Duodenal mucosa (tissue), 2 donors: ENCODE results near the gene TMPRSS11A.

Experiments
- H3K27ac ChIP-seq: one replicate; pipeline ENCODE4 v1.7.0; 2013; ENCODE audit warnings: low read depth, low read length
- H3K27me3 ChIP-seq, 2 donors: one replicate each; pipeline ENCODE4 v1.7.0; 2013; ENCODE audit warnings: low read length in 2 of 2, control low read depth in 1 of 2; ENCODE audit not compliant: insufficient read depth in 2 of 2, control insufficient read depth in 1 of 2
- H3K36me3 ChIP-seq, 2 donors: one replicate each; pipeline ENCODE4 v1.7.0; 2013; ENCODE audit warnings: low read length in 2 of 2, control low read depth in 1 of 2; ENCODE audit not compliant: insufficient read depth in 2 of 2, control insufficient read depth in 1 of 2
- H3K4me1 ChIP-seq, 2 donors: one replicate each; pipeline ENCODE4 v1.7.0; 2013; ENCODE audit warnings: low read length in 2 of 2, control low read depth in 1 of 2; ENCODE audit not compliant: insufficient read depth in 2 of 2, control insufficient read depth in 1 of 2
- H3K4me3 ChIP-seq, 2 donors: one replicate each; pipeline ENCODE4 v1.7.0; 2013; ENCODE audit warnings: low read length in 2 of 2, low read depth in 1 of 2
- H3K9ac ChIP-seq, 2 donors: one replicate each; pipeline ENCODE4 v1.7.0; 2013; ENCODE audit warnings: low read length in 2 of 2, low read depth in 1 of 2
- H3K9me3 ChIP-seq, 2 donors: one replicate each; pipeline ENCODE4 v1.7.0; 2013; ENCODE audit warnings: low read length in 2 of 2, control low read depth in 1 of 2; ENCODE audit not compliant: control insufficient read depth in 1 of 2

Gene TMPRSS11A

GRCh38 chr4:67897686-67898085 is 65.6 kb downstream of the TMPRSS11A start:
- H3K9ac ChIP-seq: no peak overlapping the region
- H3K4me1 ChIP-seq: no peaks in the 10 kb centered on the region
- H3K36me3 ChIP-seq: no peaks in the 10 kb centered on the region
- H3K27ac ChIP-seq: no peak overlapping the region
- no peaks in the 10 kb centered on the region for H3K27me3 ChIP-seq
- H3K4me3 ChIP-seq: no peak overlapping the region
- H3K9me3 ChIP-seq: no peaks in the 10 kb centered on the region

GRCh38 chr4:67896421-67897065 is 66.8 kb downstream of the TMPRSS11A start:
- Histone ChIP-seq H3K4me3 (no peak overlapping the region), H3K27me3 (no peaks in the 10 kb centered on the region), H3K36me3 (no peaks in the 10 kb centered on the region), H3K4me1 (no peaks in the 10 kb centered on the region), H3K9ac (no peak overlapping the region), H3K27ac (no peak overlapping the region), H3K9me3 (no peaks in the 10 kb centered on the region)

- Histone ChIP-seq H3K4me1 (no peaks in the 10 kb centered on the region), H3K36me3 (no peaks in the 10 kb centered on the region), H3K9ac (no peak overlapping the region), H3K27ac (no peak overlapping the region), H3K4me3 (no peak overlapping the region), H3K27me3 (no peaks in the 10 kb centered on the region), H3K9me3 (no peaks in the 10 kb centered on the region)
These were observed 68.6 kb downstream of the TMPRSS11A start for GRCh38 chr4:67894659-67895058.

GRCh38 chr4:67892905-67893304 is 70.4 kb downstream of the TMPRSS11A start:
- Histone ChIP-seq H3K9ac (no peak overlapping the region), H3K27me3 (no peaks in the 10 kb centered on the region), H3K9me3 (no peaks in the 10 kb centered on the region), H3K36me3 (no peaks in the 10 kb centered on the region), H3K4me3 (no peak overlapping the region), H3K27ac (no peak overlapping the region), H3K4me1 (no peaks in the 10 kb centered on the region)

GRCh38 chr4:67892253-67892652 is 71.0 kb downstream of the TMPRSS11A start:
- H3K9me3 ChIP-seq: no peaks in the 10 kb centered on the region
- no peaks in the 10 kb centered on the region for H3K27me3 ChIP-seq
- no peaks in the 10 kb centered on the region for H3K4me1 ChIP-seq
- H3K4me3 ChIP-seq: no peak overlapping the region
- no peaks in the 10 kb centered on the region for H3K36me3 ChIP-seq
- no peak overlapping the region for H3K9ac ChIP-seq
- H3K27ac ChIP-seq: no peak overlapping the region

GRCh38 chr4:67891645-67892044 is 71.6 kb downstream of the TMPRSS11A start:
- Histone ChIP-seq H3K27me3 (no peaks in the 10 kb centered on the region), H3K4me1 (no peaks in the 10 kb centered on the region), H3K9me3 (no peaks in the 10 kb centered on the region), H3K4me3 (no peak overlapping the region), H3K27ac (no peak overlapping the region), H3K36me3 (no peaks in the 10 kb centered on the region), H3K9ac (no peak overlapping the region)

- Histone ChIP-seq H3K9me3 (no peaks in the 10 kb centered on the region), H3K4me3 (no peak overlapping the region), H3K27ac (no peak overlapping the region)
These were observed 77.0 kb downstream of the TMPRSS11A start for GRCh38 chr4:67886281-67886680.

GRCh38 chr4:67885762-67886161 is 77.5 kb downstream of the TMPRSS11A start:
- Histone ChIP-seq H3K27ac (no peak overlapping the region), H3K9me3 (no peaks in the 10 kb centered on the region), H3K27me3 (no peaks in the 10 kb centered on the region), H3K4me1 (no peaks in the 10 kb centered on the region), H3K4me3 (no peak overlapping the region), H3K36me3 (no peaks in the 10 kb centered on the region), H3K9ac (no peak overlapping the region)

More at GRCh38 chr4:67886281-67886680, 77.0 kb downstream of the TMPRSS11A start:
- Histone ChIP-seq H3K9ac (no peak overlapping the region), H3K36me3 (no peaks in the 10 kb centered on the region), H3K27me3 (no peaks in the 10 kb centered on the region), H3K4me1 (no peaks in the 10 kb centered on the region)

- Histone ChIP-seq H3K9ac (no peak overlapping the region), H3K9me3 (no peaks in the 10 kb centered on the region), H3K27ac (no peak overlapping the region), H3K4me1 (no peaks in the 10 kb centered on the region), H3K36me3 (no peaks in the 10 kb centered on the region), H3K27me3 (no peaks in the 10 kb centered on the region), H3K4me3 (no peak overlapping the region)
These were observed 78.6 kb downstream of the TMPRSS11A start for GRCh38 chr4:67884701-67885100.

GRCh38 chr4:67883902-67884301 is 79.4 kb downstream of the TMPRSS11A start, which contains the start of gene TMPRSS11D:
Gene TMPRSS11D, minus strand, starts transcription at chr4:67884002. Its CDS starts 69 bp downstream, at chr4:67883933.
- no peak within 1 kb of the TSS for H3K27ac ChIP-seq

More at GRCh38 chr4:67883902-67884301, 79.4 kb downstream of the TMPRSS11A start, which contains the start of gene TMPRSS11D:
- Histone ChIP-seq H3K4me1 (no peaks in the 10 kb centered on the region), H3K4me3 (no peak within 1 kb of the TSS), H3K9me3 (no peaks in the 10 kb centered on the region), H3K9ac (no peak within 1 kb of the TSS), H3K36me3 (no peaks in the 10 kb centered on the region), H3K27me3 (no peaks in the 10 kb centered on the region)
